ENCODE measurements around the gene PPARG. TPM values are rescaled to one million over a fixed set of nuclear protein-coding genes. Genes with fewer than 3 reads are reported as not detected.

PPARG gene
- total and polyA plus RNA-seq, 2 of the 13 experiments (the other 11 are each of a cell fraction or from before 2014, with no cell fraction given) = 13.9 to 58.3 TPM

GRCh38 chr3:12462159-12462947 is 173.5 kb downstream of the PPARG start (continued):
- no peak for TF ChIP-seq ZBTB44 (CRISPR knock-in tag; IDR thresholded peaks at IDR 0.05)
- peak; percentile 76 for TF ChIP-seq ELF3 (CRISPR knock-in tag; IDR thresholded peaks at IDR 0.05)
- peak; percentile 68; the same call in 1 of the 2 replicates for TF ChIP-seq ZNF670 (CRISPR knock-in tag; IDR thresholded peaks at IDR 0.05; ENCODE audit: borderline replicate concordance)
- 0 out of 2 replicates have a peak, but pooled peaks have one; percentile 12 for TF ChIP-seq ZNF205 (CRISPR knock-in tag; IDR thresholded peaks at IDR 0.05)
- TF ChIP-seq ZNF747 (CRISPR knock-in tag; IDR thresholded peaks at IDR 0.05; ENCODE audit: borderline replicate concordance) = no peak
- TF ChIP-seq ZNF18 (CRISPR knock-in tag; IDR thresholded peaks at IDR 0.05; ENCODE audit: insufficient replicate concordance) = peak; percentile 83
- peak; percentile 62 for TF ChIP-seq HDAC2 (CRISPR knock-in tag; IDR thresholded peaks at IDR 0.05)
- peak; percentile 47; the same call in 1 of the 2 replicates for TF ChIP-seq HOXA3 (CRISPR knock-in tag; IDR thresholded peaks at IDR 0.05)
- peak; percentile 58; the same call in 1 of the 2 replicates for TF ChIP-seq GMEB1 (CRISPR knock-in tag; IDR thresholded peaks at IDR 0.05; ENCODE audit: borderline replicate concordance)
- peak; percentile 34; the same call in 1 of the 2 replicates for TF ChIP-seq GZF1 (CRISPR knock-in tag; IDR thresholded peaks at IDR 0.05)
- 0 out of 2 replicates have a peak, but pooled peaks have one; percentile 31 for TF ChIP-seq ZNF709 (CRISPR knock-in tag; IDR thresholded peaks at IDR 0.05)
- peak; percentile 74; the same call in 1 of the 2 replicates for TF ChIP-seq ZNF746 (CRISPR knock-in tag; IDR thresholded peaks at IDR 0.05)
- no peak for TF ChIP-seq ZFP36L1 (CRISPR knock-in tag; IDR thresholded peaks at IDR 0.05)
- TF ChIP-seq PHF21A (CRISPR knock-in tag; IDR thresholded peaks at IDR 0.05) = peak; percentile 92
- peak; percentile 74 for TF ChIP-seq PITX1 (CRISPR knock-in tag; IDR thresholded peaks at IDR 0.05)
- TF ChIP-seq AKAP8 (CRISPR knock-in tag; IDR thresholded peaks at IDR 0.05) = 0 out of 2 replicates have a peak, but pooled peaks have one; percentile 41
- peak; percentile 57; the same call in 1 of the 2 replicates for TF ChIP-seq ZBTB20 (CRISPR knock-in tag; IDR thresholded peaks at IDR 0.05; ENCODE audit: borderline replicate concordance, low read depth)
- no peak for TF ChIP-seq ZNF142 (CRISPR knock-in tag; IDR thresholded peaks at IDR 0.05)

Data from HepG2 (cell line).